ENCODE results near the gene PDLIM5.

DNA sequence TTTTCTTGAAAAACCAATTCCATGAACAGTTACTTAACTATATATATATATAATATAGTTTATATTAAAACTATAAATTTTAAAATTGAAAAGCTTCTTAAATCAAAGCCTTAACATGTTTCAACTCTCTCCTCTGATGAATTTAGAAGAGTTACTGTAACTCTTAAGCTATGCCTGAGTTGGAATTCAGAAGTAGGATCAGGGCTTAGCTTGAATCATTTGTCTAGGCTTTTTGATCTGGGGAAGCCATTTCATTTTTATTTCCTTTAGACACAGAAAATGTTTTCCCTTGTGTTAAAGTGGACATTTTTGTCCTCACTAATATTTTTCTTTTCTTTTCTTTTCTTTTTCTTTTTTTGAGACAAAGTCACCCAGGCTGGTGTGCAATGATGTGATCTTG lies 40.4 kb upstream of the PDLIM5 start:
- TF ChIP-seq, protein P1, sequence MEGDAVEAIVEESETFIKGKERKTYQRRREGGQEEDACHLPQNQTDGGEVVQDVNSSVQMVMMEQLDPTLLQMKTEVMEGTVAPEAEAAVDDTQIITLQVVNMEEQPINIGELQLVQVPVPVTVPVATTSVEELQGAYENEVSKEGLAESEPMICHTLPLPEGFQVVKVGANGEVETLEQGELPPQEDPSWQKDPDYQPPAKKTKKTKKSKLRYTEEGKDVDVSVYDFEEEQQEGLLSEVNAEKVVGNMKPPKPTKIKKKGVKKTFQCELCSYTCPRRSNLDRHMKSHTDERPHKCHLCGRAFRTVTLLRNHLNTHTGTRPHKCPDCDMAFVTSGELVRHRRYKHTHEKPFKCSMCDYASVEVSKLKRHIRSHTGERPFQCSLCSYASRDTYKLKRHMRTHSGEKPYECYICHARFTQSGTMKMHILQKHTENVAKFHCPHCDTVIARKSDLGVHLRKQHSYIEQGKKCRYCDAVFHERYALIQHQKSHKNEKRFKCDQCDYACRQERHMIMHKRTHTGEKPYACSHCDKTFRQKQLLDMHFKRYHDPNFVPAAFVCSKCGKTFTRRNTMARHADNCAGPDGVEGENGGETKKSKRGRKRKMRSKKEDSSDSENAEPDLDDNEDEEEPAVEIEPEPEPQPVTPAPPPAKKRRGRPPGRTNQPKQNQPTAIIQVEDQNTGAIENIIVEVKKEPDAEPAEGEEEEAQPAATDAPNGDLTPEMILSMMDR (IDR thresholded peaks at IDR 0.05; ENCODE audit: low read depth, low read length, poor library complexity, severe bottlenecking): no peak
- TF ChIP-seq EZH2phosphoT487 (IDR thresholded peaks at IDR 0.05; ENCODE audit: borderline replicate concordance, low read length): no peak
